HG02571 (cell line): ENCODE data around the gene PLCD1.

ENCODE experiments used
- ATAC-seq: cut with Tn5 transposase; IDR thresholded peaks from one replicate; pipeline ENCODE4 v1.9.1; 2021; ENCODE audit warnings: mild to moderate bottlenecking, moderate library complexity; ENCODE audit not compliant: unreplicated experiment

Gene PLCD1

GRCh38 chr3:38001456-38002081, 27.9 kb downstream of the PLCD1 start:
- ATAC-seq = no peak

- ATAC-seq = no peak
Observed at GRCh38 chr3:38000965-38001455, 28.4 kb downstream of the PLCD1 start.

GRCh38 chr3:38000242-38000916, 29.1 kb downstream of the PLCD1 start:
- ATAC-seq = no peak

- ATAC-seq = no peak
Observed at GRCh38 chr3:37999836-38000235, 29.6 kb downstream of the PLCD1 start.

- no peak for ATAC-seq
Observed at GRCh38 chr3:37997791-37998370, 31.6 kb downstream of the PLCD1 start.

- no peak for ATAC-seq
Observed at GRCh38 chr3:37997342-37997741, 32.1 kb downstream of the PLCD1 start.

- ATAC-seq = peak; percentile 47
Observed at GRCh38 chr3:37996785-37997301, 32.6 kb downstream of the PLCD1 start.

GRCh38 chr3:37995652-37996641, 33.5 kb downstream of the PLCD1 start:
- no peak for ATAC-seq

GRCh38 chr3:37994639-37994972, 34.8 kb downstream of the PLCD1 start:
- ATAC-seq = no peak

GRCh38 chr3:37993820-37994638, 35.4 kb downstream of the PLCD1 start:
- peak; percentile 50 for ATAC-seq

GRCh38 chr3:37993460-37993819, 36.0 kb downstream of the PLCD1 start:
- ATAC-seq = no peak

GRCh38 chr3:37993067-37993455, 36.4 kb downstream of the PLCD1 start:
- no peak for ATAC-seq

GRCh38 chr3:37992271-37993066, 37.0 kb downstream of the PLCD1 start:
- ATAC-seq = no peak

- no peak for ATAC-seq
Observed at GRCh38 chr3:37991823-37992222, 37.6 kb downstream of the PLCD1 start.

GRCh38 chr3:37991109-37991508, 38.3 kb downstream of the PLCD1 start:
- ATAC-seq = no peak

- ATAC-seq = no peak
Observed at GRCh38 chr3:37990527-37990926, 38.9 kb downstream of the PLCD1 start, which contains the start of gene VILL. Gene VILL, plus strand, starts transcription at chr3:37990786. Its CDS starts 2,887 bp downstream, at chr3:37993673.

- no peak for ATAC-seq
Observed at GRCh38 chr3:37989821-37990480, 39.5 kb downstream of the PLCD1 start.

- no peak for ATAC-seq
Observed at GRCh38 chr3:37988931-37989525, 40.4 kb downstream of the PLCD1 start.
